ENCODE data around the gene HS2ST1.
A peak's percentile ranks its signal among the peaks of the same experiment; 100 is the strongest.
"Not testable (repeated sequence)": the region's sequence is repeated elsewhere in the genome, so short reads cannot be mapped to it uniquely, and the experiment has no call there.

HS2ST1 gene

DNA sequence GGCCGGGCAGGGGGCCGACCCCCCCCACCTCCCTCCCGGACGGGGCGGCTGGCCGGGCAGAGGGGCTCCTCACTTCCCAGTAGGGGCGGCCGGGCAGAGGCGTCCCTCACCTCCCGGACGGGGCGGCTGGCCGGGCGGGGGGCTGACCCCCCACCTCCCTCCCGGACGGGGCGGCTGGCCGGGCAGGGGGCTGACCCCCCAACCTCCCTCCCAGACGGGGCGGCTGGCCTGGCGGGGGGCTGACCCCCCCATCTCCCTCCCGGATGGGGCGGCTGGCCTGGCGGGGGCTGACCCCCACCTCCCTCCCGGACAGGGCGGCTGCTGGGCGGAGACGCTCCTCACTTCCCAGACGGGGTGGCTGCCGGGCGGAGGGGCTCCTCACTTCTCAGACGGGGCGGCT, 15.0 kb upstream of the HS2ST1 start:
- H3K4me1 ChIP-seq (ENCODE audit: control insufficient read depth, insufficient read depth, low read length, poor library complexity, severe bottlenecking); H3K36me3 ChIP-seq (ENCODE audit: control insufficient read depth, insufficient read depth, low read length); H3K27me3 ChIP-seq (replicated peaks; ENCODE audit: control insufficient read depth, insufficient read depth, low read length, poor library complexity, severe bottlenecking); H3K9me3 ChIP-seq (ENCODE audit: control insufficient read depth, low read length); H3K27ac ChIP-seq (ENCODE audit: insufficient read depth, low read length, poor library complexity, severe bottlenecking); H3K4me3 ChIP-seq (ENCODE audit: insufficient read depth, low read depth, low read length, poor library complexity, severe bottlenecking); DNase-seq: not testable (repeated sequence)

DNA sequence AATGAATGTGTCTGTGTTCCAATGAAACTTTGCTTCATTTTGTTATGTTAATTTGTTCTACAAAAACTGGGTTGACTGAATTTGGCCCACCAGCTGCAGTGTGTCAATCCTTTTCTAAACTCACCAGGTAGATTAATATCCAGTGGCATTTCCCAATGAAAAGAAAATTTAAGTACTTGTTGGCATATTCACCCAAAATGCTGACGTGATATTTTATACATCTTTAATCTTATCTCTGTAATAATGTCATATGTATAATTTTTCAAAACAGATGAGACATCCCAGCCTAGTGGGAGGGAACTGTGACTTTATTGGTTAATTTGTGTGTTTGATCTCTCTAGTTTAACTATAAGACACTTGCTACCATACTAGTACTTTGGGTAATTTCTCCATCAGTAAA, 8.6 kb upstream of the HS2ST1 start:
- Histone ChIP-seq H3K27me3 (replicated peaks; ENCODE audit: control insufficient read depth, insufficient read depth, low read length, poor library complexity, severe bottlenecking) (no peaks in the 10 kb centered on the region), H3K4me1 (ENCODE audit: control insufficient read depth, insufficient read depth, low read length, poor library complexity, severe bottlenecking) (no peaks in the 10 kb centered on the region), H3K36me3 (ENCODE audit: control insufficient read depth, insufficient read depth, low read length) (peaks cover 10% of the 10 kb centered on the region), H3K27ac (ENCODE audit: insufficient read depth, low read length, poor library complexity, severe bottlenecking) (no peak overlapping the region), H3K9me3 (ENCODE audit: control insufficient read depth, low read length) (no peaks in the 10 kb centered on the region), H3K4me3 (ENCODE audit: insufficient read depth, low read depth, low read length, poor library complexity, severe bottlenecking) (no peak overlapping the region)
- DNase-seq: no peak

DNA sequence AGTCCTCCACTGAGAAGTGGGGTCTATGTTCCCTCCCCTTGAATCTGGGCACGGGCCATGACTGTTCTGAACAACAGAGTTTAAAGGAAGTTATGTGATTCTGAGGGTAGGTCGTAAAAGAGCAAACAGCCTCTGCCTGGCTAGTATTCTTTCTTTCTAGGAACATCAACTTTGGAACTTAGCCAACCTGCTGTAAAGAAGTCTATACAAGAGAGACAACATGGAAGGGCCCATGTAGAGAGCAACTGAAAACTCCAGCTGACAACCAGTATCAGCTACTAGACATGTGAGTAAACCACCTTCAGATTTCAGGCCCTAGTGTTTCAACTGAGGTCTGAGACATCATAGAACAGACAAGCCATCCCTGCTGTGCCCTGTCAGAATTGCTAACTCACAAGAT, 8.0 kb upstream of the HS2ST1 start:
- no peak overlapping the region for H3K4me3 ChIP-seq (ENCODE audit: insufficient read depth, low read depth, low read length, poor library complexity, severe bottlenecking)
- H3K27me3 ChIP-seq (replicated peaks; ENCODE audit: control insufficient read depth, insufficient read depth, low read length, poor library complexity, severe bottlenecking): no peaks in the 10 kb centered on the region
- peaks cover 13% of the 10 kb centered on the region for H3K36me3 ChIP-seq (ENCODE audit: control insufficient read depth, insufficient read depth, low read length)
- no peak overlapping the region for H3K27ac ChIP-seq (ENCODE audit: insufficient read depth, low read length, poor library complexity, severe bottlenecking)
- DNase-seq: no peak
- H3K9me3 ChIP-seq (ENCODE audit: control insufficient read depth, low read length): no peaks in the 10 kb centered on the region
- H3K4me1 ChIP-seq (ENCODE audit: control insufficient read depth, insufficient read depth, low read length, poor library complexity, severe bottlenecking): no peaks in the 10 kb centered on the region

DNA sequence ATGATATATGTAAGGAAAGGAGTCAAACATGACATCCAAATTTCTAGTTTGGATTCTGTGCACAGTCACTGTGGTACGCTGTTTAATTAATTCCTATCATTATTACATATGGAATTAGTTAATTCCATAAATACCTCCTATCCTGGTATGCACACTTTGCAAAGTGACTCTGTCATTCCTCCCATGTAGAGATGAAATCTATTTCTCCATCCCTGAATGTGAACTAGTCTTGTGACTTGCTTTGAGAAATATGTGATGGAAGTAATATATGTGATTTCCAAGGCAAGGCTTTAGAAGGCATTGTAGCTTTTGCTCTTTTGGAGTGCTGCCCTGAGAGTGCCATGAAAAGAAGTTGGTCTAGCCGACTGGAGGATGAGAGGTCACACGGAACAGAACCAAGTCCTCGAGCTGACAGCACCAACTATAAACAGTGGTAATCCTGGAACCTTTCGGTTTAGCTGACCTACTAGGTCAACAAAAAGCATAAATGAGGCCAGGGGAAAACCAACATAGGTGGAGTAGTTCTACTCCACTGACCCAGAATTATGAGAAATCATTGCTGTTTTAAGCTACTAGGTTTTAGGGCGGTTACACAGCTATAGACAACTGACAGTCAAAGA, 2.0 kb upstream of the HS2ST1 start:
- DNase-seq: no peak
- peaks cover 20% of the 10 kb centered on the region for H3K4me1 ChIP-seq (ENCODE audit: control insufficient read depth, insufficient read depth, low read length, poor library complexity, severe bottlenecking)
- peaks cover 13% of the 10 kb centered on the region for H3K36me3 ChIP-seq (ENCODE audit: control insufficient read depth, insufficient read depth, low read length)
- peak overlapping the region; percentile 95 for H3K4me3 ChIP-seq (ENCODE audit: insufficient read depth, low read depth, low read length, poor library complexity, severe bottlenecking)
- H3K27ac ChIP-seq (ENCODE audit: insufficient read depth, low read length, poor library complexity, severe bottlenecking): no peak overlapping the region
- H3K27me3 ChIP-seq (replicated peaks; ENCODE audit: control insufficient read depth, insufficient read depth, low read length, poor library complexity, severe bottlenecking): no peaks in the 10 kb centered on the region
- H3K9me3 ChIP-seq (ENCODE audit: control insufficient read depth, low read length): no peaks in the 10 kb centered on the region

DNA sequence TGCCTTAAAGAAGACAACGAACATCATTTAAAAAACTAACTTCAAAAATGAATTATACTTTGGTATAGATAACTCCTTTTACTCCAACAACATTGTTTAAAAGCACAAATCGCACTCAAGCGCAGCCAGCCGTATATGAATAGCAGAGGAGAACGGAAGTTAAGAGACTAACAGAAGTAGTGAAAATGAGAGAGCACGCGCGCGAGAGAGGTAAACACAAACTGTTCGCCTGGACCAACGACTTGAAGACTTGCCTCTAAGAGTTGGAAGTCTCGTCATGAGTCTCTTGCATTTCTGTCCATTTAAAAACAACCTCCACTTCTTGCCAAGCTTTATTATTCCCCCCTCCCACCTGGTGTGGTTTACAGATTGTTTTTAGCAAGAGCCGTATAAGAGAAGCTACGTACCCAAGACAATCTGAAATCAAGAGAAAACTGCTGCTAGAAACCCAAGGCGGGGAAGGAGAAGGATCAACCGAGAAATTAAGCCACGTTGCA, 988 bp upstream of the HS2ST1 start:
- Histone ChIP-seq H3K36me3 (ENCODE audit: control insufficient read depth, insufficient read depth, low read length) (peaks cover 13% of the 10 kb centered on the region), H3K4me1 (ENCODE audit: control insufficient read depth, insufficient read depth, low read length, poor library complexity, severe bottlenecking) (peaks cover 20% of the 10 kb centered on the region), H3K27ac (ENCODE audit: insufficient read depth, low read length, poor library complexity, severe bottlenecking) (peak overlapping the region; percentile 97), H3K27me3 (replicated peaks; ENCODE audit: control insufficient read depth, insufficient read depth, low read length, poor library complexity, severe bottlenecking) (no peaks in the 10 kb centered on the region), H3K9me3 (ENCODE audit: control insufficient read depth, low read length) (no peaks in the 10 kb centered on the region), H3K4me3 (ENCODE audit: insufficient read depth, low read depth, low read length, poor library complexity, severe bottlenecking) (peak overlapping the region; percentile 95)
- DNase-seq: peak in 2 of 3 donors; percentile 6 to 21

DNA sequence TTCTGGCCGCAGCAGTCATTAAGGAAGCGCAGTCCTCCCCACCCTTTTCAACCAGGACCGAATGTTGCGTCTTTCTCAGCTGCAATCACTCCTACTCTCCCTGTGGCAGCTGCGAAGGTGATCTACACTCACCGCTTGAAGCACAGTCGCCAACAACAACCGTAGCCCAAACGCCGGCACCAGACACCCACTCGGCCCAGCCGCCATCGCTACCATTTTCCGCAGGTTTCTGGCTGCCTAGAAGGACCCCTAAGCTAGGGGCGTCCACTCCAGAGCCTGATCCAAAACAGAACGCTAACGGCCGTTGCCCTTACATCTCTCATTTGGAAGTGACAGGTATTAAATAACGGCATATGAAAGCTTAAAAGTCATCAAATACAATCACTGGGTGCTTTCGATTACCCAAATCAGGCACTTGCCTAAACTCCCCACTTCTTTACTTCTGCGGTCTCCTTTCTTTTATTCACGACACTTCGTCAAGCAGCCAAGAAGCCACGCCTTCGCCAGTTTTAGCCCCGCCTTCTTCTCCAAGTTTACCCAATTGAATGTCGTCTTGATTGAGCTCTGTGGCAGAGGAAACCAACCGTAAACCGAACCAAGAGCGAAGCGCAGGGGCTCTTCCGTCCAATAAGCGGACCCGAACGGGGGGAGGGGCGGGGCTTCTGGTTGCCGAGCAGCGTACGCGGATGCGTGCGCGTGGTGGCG, 387 bp upstream of the HS2ST1 start, which contains the start of gene SELENOF:
TSS of gene SELENOF (minus strand) at position 231 of the 705 bp plus-strand sequence. CDS start at position 216, 15 bp downstream.
- H3K4me1 ChIP-seq (ENCODE audit: control insufficient read depth, insufficient read depth, low read length, poor library complexity, severe bottlenecking): peaks cover 20% of the 10 kb centered on the region
- H3K9me3 ChIP-seq (ENCODE audit: control insufficient read depth, low read length): no peaks in the 10 kb centered on the region
- peak within 1 kb of the TSS; percentile 100 for H3K4me3 ChIP-seq (ENCODE audit: insufficient read depth, low read depth, low read length, poor library complexity, severe bottlenecking)
- peak; percentile 98 to 99 (median 99) for DNase-seq
- H3K36me3 ChIP-seq (ENCODE audit: control insufficient read depth, insufficient read depth, low read length): peaks cover 13% of the 10 kb centered on the region
- no peaks in the 10 kb centered on the region for H3K27me3 ChIP-seq (replicated peaks; ENCODE audit: control insufficient read depth, insufficient read depth, low read length, poor library complexity, severe bottlenecking)
- peak within 1 kb of the TSS; percentile 97 for H3K27ac ChIP-seq (ENCODE audit: insufficient read depth, low read length, poor library complexity, severe bottlenecking)

DNA sequence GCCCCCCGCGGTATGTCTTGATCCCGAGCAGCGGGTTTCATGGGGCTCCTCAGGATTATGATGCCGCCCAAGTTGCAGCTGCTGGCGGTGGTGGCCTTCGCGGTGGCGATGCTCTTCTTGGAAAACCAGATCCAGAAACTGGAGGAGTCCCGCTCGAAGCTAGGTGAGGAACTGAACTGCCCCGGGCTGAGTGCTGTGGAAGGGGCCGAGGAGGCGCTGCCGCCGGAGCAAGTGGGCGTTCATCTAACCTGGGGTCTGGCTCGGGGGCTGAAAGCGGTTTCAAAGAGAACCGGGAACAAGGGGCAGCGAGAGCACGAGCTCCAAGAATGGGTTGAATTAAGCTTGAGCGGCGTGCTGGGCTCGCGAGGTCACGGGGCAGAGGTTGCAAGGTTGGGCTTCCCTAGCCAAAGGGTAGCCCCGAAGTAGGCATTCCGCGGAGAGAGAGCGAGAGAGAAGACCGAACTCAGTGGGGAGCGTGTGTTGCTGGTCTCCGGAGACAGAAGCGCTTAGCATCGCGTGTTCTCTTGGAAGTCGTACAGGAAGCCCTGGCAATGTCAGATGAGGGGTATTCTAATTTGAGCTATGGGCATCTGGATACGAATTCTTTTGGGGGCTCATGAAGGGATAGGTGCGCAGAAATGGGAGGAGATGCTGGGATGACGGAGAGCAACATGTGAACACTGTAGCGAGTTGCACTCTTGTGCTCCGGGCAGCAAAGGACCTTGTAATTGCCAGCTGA, 732 bp downstream of the HS2ST1 start:
- Histone ChIP-seq H3K4me1 (ENCODE audit: control insufficient read depth, insufficient read depth, low read length, poor library complexity, severe bottlenecking) (peaks cover 20% of the 10 kb centered on the region), H3K36me3 (ENCODE audit: control insufficient read depth, insufficient read depth, low read length) (peaks cover 4% of the 10 kb centered on the region), H3K4me3 (ENCODE audit: insufficient read depth, low read depth, low read length, poor library complexity, severe bottlenecking) (peak overlapping the region; percentile 100), H3K27ac (ENCODE audit: insufficient read depth, low read length, poor library complexity, severe bottlenecking) (peak overlapping the region; percentile 73), H3K9me3 (ENCODE audit: control insufficient read depth, low read length) (no peaks in the 10 kb centered on the region), H3K27me3 (replicated peaks; ENCODE audit: control insufficient read depth, insufficient read depth, low read length, poor library complexity, severe bottlenecking) (no peaks in the 10 kb centered on the region)
- peak; percentile 19 to 29 (median 22) for DNase-seq

DNA sequence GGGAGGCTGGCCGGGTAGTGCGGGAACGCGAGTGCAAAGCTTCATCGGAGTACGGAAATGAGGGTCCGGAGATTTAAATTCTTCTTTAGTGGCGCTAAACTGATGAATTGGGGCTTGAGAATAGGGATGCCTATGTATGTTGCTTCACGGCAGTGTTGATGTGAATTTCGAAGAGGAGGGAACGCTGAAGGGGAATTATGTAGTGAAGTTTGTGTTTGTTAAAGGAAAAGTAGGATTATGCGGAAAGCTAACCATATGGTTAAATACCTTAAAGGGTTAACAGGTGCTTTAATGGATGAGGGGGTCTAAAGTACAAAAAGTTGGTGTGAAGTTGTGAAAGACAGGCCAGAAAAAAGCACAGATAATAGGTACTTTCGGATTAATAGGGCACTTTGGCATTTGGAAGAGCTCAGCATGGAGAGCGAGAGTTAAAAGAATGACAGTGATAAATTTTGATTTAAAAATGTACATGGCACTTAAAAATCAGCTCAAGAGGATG, 1.4 kb downstream of the HS2ST1 start:
- H3K27ac ChIP-seq (ENCODE audit: insufficient read depth, low read length, poor library complexity, severe bottlenecking): peak overlapping the region; percentile 73

DNA sequence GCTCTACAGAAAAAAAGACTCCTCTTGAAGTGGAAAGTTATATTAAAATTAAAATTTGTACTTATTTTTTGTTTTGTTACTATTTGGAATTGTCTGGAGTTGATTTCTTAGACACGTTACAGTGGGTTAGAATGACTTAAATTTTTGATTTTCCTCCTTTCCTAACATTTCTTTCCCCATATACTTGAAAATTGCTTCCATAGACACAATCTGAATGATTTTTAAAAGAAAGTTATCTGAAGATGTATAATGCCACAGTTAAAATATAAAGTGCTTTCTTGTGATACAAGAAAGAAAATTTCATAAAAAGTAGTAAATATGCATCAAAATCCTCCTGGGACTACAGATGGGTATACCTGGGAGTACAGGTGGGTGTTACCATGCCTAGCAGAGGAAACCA, 2.3 kb downstream of the HS2ST1 start:
- Histone ChIP-seq H3K4me3 (ENCODE audit: insufficient read depth, low read depth, low read length, poor library complexity, severe bottlenecking) (no peak overlapping the region), H3K27ac (ENCODE audit: insufficient read depth, low read length, poor library complexity, severe bottlenecking) (no peak overlapping the region), H3K27me3 (replicated peaks; ENCODE audit: control insufficient read depth, insufficient read depth, low read length, poor library complexity, severe bottlenecking) (no peaks in the 10 kb centered on the region), H3K36me3 (ENCODE audit: control insufficient read depth, insufficient read depth, low read length) (no peaks in the 10 kb centered on the region), H3K9me3 (ENCODE audit: control insufficient read depth, low read length) (no peaks in the 10 kb centered on the region), H3K4me1 (ENCODE audit: control insufficient read depth, insufficient read depth, low read length, poor library complexity, severe bottlenecking) (peaks cover 20% of the 10 kb centered on the region)
- no peak for DNase-seq

More for the DNA sequence above, 1.4 kb downstream of the HS2ST1 start:
- DNase-seq: no peak
- Histone ChIP-seq H3K27me3 (replicated peaks; ENCODE audit: control insufficient read depth, insufficient read depth, low read length, poor library complexity, severe bottlenecking) (no peaks in the 10 kb centered on the region), H3K4me1 (ENCODE audit: control insufficient read depth, insufficient read depth, low read length, poor library complexity, severe bottlenecking) (peaks cover 20% of the 10 kb centered on the region), H3K9me3 (ENCODE audit: control insufficient read depth, low read length) (no peaks in the 10 kb centered on the region), H3K4me3 (ENCODE audit: insufficient read depth, low read depth, low read length, poor library complexity, severe bottlenecking) (peak overlapping the region; percentile 100), H3K36me3 (ENCODE audit: control insufficient read depth, insufficient read depth, low read length) (peaks cover 3% of the 10 kb centered on the region)

All from effector memory CD4-positive, alpha-beta T cell (primary cell).